Heart left ventricle (tissue), 16 donors: ENCODE measurements around the gene RTL10. TPM values are rescaled to one million over a fixed set of nuclear protein-coding genes. Genes with fewer than 3 reads are reported as not detected.

Experiments
- ATAC-seq, 4 donors: fragments of 200-7000 bp; cut with Tn5 transposase; one replicate each; pipeline ENCODE4 v1.9.1; 2020 to 2022; ENCODE audit warnings: moderate library complexity in 4 of 4, mild to moderate bottlenecking in 3 of 4, moderate number of reproducible peaks in 1 of 4
- DNase-seq, 5 donors: peaks; one replicate each; pipeline ENCODE4 v3.0.0-alpha.2; 2020
- H3K27ac ChIP-seq, 12 donors: fragments of 200-600 bp; sonication (generic) in 4 of 12; one replicate each; pipeline versions ENCODE4 v1.5.0 to v1.8.0; 2016 to 2022; ENCODE audit warnings: mild to moderate bottlenecking in 2 of 12
- H3K27me3 ChIP-seq, 9 donors: fragments of 200-600 bp; sonication (generic) in 2 of 9; one replicate each; pipeline versions ENCODE4 v1.5.1 to v1.8.0; 2016 to 2022; ENCODE audit warnings: mild to moderate bottlenecking in 3 of 9
- H3K36me3 ChIP-seq, 9 donors: fragments of 200-600 bp; sonication (generic) in 2 of 9; one replicate each; pipeline versions ENCODE4 v1.5.0 to v1.8.0; 2018 to 2022; ENCODE audit warnings: mild to moderate bottlenecking in 2 of 9
- H3K4me1 ChIP-seq, 12 donors: fragments of 200-600 bp; sonication (generic) in 4 of 12; one replicate each; pipeline versions ENCODE4 v1.5.0 to v1.8.0; 2016 to 2022; ENCODE audit warnings: mild to moderate bottlenecking in 3 of 12
- H3K4me3 ChIP-seq, 12 donors: fragments of 200-600 bp; sonication (generic) in 4 of 12; one replicate each; pipeline versions ENCODE4 v1.5.0 to v1.8.0; 2017 to 2022; ENCODE audit warnings: mild to moderate bottlenecking in 9 of 12, moderate library complexity in 4 of 12
- H3K9me3 ChIP-seq, 12 donors: fragments of 200-600 bp; sonication (generic) in 4 of 12; one replicate each; pipeline versions ENCODE4 v1.5.0 to v1.8.0; 2016 to 2022; ENCODE audit warnings: mild to moderate bottlenecking in 1 of 12
- POLR2A ChIP-seq, 2 donors: fragments of 450-650 bp; IDR thresholded peaks; one replicate each; pipeline ENCODE4 v1.6.1; 2017; ENCODE audit warnings: antibody characterized with exemption in 2 of 2, mild to moderate bottlenecking in 2 of 2, moderate library complexity in 2 of 2
- WGBS, 4 donors: extraction: QIAGEN DNeasy Blood & Tissue Kit in 2 of 4; methylation state at CpG; one replicate each; pipeline versions ENCODE4 v1.1.5 to v1.1.7; 2013 to 2018; 5-methylcytosine and 5-hydroxymethylcytosine counted together
- intact Hi-C, 10 donors: fragments of 100-400 bp; cut with DNase I; formaldehyde crosslinking; loops; one replicate each; pipeline versions ENCODE4 v1.11.1 to v1.14.2; 2022
- polyA plus RNA-seq, 2 donors: library from polyadenylated mRNA; stranded (reverse); fragments of 200-250 nt; gene quantifications; one replicate each; pipeline ENCODE4 v1.2.3, GENCODE V29; 2013
- total RNA-seq, 9 donors: library from RNA; depleted of rRNA in 2 of 9; stranded (reverse); fragments of >200 nt in 2 of 9; fragmentation: NEBNext Ultra II Directional in 3 of 9; extraction: Animal tissue kit (Norgen Biotek cat#: 25700) in 3 of 9; gene quantifications; one replicate each; pipeline versions ENCODE4 v1.1.0 to v1.2.4, GENCODE V29; 2016 to 2023
- TF ChIP-seq, protein P1 (sequence below), 12 donors: fragments of 200-600 bp; sonication (generic) in 4 of 12; IDR thresholded peaks; one replicate each; pipeline versions ENCODE4 v1.5.0 to v1.8.0; 2018 to 2022; ENCODE audit warnings: antibody characterized with exemption in 12 of 12, mild to moderate bottlenecking in 5 of 12
- donor health status: ischemic (EF 13 %, LVEDD 7.1; RV severe dilation, severe dysfunction).
- donor health status: healthy with polysubstance abuse.
- donor health status: DM: no; HTN: yes; CAD: no.
- donor health status: DM: no; HTN: no; CAD: no.
- donor health status: ischemic (EF 25% LVEDD 6.9; RV normal size, moderate dysfunction).
- donor health status: ischemic (EF 25% LVEDD 5.7; RV mildly dilated, moderate dysfunction).
- donor health status: healthy.
- donor health status: DM: yes; HTN: yes; CAD: no.
- donor health status: ischemic (EF 35%, LVEDD 5.7; RV mildly dilated, moderate dysfunction).
- donor health status: nonischemic (EF 11% LVEDD 7.7; RV severe dilation, severe dysfunction).
- donor health status: DM: yes; HTN: yes; CAD: no.
- donor health status: PGD.
- donor health status: ischemic (EF 29% LVEDD 5.4; RV normal size, mild dysfunction).
- donor health status: nonischemic (EF 23%, LVEDD 6.1; RV moderate dilation, normal function).

Gene RTL10
- total and polyA plus RNA-seq, 11 donors = 4.6 to 11.6 (median 7.5) TPM

DNA sequence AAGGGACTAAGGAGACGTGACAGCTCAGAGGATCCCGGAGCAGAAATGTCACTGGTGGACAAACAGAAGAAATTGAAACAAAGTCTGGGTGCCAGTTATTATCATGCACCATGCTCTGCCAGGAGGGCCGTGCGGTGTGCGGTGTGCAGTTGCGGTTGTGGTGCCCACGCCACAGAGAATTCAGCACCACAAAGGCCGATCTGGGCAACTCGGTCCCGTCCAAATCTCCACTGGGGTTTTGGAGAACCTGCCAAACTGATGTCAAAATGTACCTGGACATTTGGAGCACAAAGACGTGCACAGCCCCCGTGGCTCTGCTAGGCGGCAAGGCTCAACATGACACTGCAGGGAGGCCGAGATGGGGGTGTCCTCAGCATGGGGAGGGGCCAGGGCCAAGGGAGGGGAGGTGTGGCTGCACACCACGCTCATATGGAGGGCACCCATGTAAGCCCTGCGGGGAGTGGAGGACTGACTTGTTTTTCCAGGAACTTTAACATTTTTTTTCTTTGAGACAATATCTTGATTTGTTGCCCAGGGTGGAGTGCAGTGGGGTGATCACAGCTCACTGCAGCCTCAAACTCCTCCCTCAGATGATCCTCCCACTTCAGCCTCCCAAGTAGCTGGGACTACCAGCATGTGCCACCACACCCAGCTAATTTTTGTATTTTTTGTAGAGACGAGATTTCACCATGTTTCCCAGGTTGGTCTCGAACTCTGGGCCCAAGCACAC lies 39.4 kb downstream of the RTL10 start:
- no peak overlapping the region for H3K4me3 ChIP-seq
- peaks cover 0 to 5% (median 0%) of the 10 kb centered on the region in 12 donors for H3K4me1 ChIP-seq
- DNase-seq (no peak), ATAC-seq (no peak)
- WGBS, 4 donors = 90 to 94% (median 91%) methylated on average over 18 of the region's 18 CpGs
- no peak for TF ChIP-seq POLR2A (IDR thresholded peaks at IDR 0.05)
- TF ChIP-seq, protein P1, sequence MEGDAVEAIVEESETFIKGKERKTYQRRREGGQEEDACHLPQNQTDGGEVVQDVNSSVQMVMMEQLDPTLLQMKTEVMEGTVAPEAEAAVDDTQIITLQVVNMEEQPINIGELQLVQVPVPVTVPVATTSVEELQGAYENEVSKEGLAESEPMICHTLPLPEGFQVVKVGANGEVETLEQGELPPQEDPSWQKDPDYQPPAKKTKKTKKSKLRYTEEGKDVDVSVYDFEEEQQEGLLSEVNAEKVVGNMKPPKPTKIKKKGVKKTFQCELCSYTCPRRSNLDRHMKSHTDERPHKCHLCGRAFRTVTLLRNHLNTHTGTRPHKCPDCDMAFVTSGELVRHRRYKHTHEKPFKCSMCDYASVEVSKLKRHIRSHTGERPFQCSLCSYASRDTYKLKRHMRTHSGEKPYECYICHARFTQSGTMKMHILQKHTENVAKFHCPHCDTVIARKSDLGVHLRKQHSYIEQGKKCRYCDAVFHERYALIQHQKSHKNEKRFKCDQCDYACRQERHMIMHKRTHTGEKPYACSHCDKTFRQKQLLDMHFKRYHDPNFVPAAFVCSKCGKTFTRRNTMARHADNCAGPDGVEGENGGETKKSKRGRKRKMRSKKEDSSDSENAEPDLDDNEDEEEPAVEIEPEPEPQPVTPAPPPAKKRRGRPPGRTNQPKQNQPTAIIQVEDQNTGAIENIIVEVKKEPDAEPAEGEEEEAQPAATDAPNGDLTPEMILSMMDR (IDR thresholded peaks at IDR 0.05) = no peak
- no peaks in the 10 kb centered on the region for H3K36me3 ChIP-seq
- H3K27ac ChIP-seq = no peak overlapping the region
- H3K9me3 ChIP-seq = no peaks in the 10 kb centered on the region
- H3K27me3 ChIP-seq = no peaks in the 10 kb centered on the region
- intact Hi-C loops = no loop called here

DNA sequence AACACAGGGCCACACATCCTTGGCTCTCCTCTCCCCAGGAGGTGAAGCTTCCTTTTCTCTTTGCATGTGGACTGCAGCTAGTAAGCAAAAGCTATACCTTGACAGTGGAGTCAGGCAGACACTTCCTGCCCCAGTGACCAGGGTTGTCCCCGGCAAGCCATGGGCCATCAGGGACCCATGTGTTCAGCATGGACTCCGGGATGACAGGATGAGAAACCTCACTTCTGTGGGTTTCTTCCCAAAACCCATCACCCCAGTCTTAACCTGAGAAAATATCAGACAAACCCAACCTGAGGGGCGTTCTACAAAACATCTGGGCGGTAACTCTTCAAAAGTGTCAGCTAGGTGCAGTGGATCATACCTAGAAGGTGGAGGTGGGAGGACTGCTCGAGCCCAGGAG lies 40.2 kb downstream of the RTL10 start:
- 89 to 95% (median 93%) methylated on average over 4 to 5 of the region's 5 CpGs for WGBS, 4 donors
- TF ChIP-seq POLR2A (IDR thresholded peaks at IDR 0.05) = no peak
- TF ChIP-seq, protein P1 (IDR thresholded peaks at IDR 0.05) = no peak
- Histone ChIP-seq H3K36me3 (no peaks in the 10 kb centered on the region), H3K9me3 (no peaks in the 10 kb centered on the region), H3K27me3 (no peaks in the 10 kb centered on the region), H3K4me1 (peaks cover 0 to 5% (median 0%) of the 10 kb centered on the region in 12 donors), H3K27ac (no peak overlapping the region), H3K4me3 (no peak overlapping the region)
- ATAC-seq (no peak), DNase-seq (no peak)
- intact Hi-C loops = no loop called here

DNA sequence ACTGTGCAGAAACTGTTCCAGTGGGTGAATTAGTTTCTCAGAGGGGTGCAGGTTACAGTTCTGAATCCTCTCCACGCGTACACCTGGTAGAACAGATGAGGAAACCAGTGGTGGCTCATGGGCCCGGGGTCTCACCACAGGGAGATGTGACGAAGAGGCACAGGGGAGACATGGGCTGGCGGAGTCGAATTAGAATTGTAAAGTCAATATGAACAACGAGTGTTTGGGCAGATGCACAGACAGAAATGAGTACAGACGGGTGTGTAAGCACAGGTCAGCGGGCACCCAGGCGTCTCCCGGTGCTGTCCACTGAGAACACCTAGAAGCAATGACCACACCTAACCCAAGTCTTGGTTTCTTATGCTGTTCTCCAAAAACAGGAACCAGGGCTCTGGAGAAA lies 41.8 kb downstream of the RTL10 start:
- H3K9me3 ChIP-seq = no peaks in the 10 kb centered on the region
- intact Hi-C loops = no loop called here
- ATAC-seq (no peak), DNase-seq (no peak)
- WGBS, 4 donors = 93 to 98% (median 95%) methylated on average over 11 of the region's 11 CpGs
- no peaks in the 10 kb centered on the region for H3K36me3 ChIP-seq
- no peaks in the 10 kb centered on the region for H3K27me3 ChIP-seq
- H3K4me1 ChIP-seq = peaks cover 0 to 6% (median 0%) of the 10 kb centered on the region in 12 donors
- H3K27ac ChIP-seq = no peak overlapping the region
- TF ChIP-seq, protein P1 (IDR thresholded peaks at IDR 0.05) = no peak
- TF ChIP-seq POLR2A (IDR thresholded peaks at IDR 0.05) = no peak
- H3K4me3 ChIP-seq = no peak overlapping the region

DNA sequence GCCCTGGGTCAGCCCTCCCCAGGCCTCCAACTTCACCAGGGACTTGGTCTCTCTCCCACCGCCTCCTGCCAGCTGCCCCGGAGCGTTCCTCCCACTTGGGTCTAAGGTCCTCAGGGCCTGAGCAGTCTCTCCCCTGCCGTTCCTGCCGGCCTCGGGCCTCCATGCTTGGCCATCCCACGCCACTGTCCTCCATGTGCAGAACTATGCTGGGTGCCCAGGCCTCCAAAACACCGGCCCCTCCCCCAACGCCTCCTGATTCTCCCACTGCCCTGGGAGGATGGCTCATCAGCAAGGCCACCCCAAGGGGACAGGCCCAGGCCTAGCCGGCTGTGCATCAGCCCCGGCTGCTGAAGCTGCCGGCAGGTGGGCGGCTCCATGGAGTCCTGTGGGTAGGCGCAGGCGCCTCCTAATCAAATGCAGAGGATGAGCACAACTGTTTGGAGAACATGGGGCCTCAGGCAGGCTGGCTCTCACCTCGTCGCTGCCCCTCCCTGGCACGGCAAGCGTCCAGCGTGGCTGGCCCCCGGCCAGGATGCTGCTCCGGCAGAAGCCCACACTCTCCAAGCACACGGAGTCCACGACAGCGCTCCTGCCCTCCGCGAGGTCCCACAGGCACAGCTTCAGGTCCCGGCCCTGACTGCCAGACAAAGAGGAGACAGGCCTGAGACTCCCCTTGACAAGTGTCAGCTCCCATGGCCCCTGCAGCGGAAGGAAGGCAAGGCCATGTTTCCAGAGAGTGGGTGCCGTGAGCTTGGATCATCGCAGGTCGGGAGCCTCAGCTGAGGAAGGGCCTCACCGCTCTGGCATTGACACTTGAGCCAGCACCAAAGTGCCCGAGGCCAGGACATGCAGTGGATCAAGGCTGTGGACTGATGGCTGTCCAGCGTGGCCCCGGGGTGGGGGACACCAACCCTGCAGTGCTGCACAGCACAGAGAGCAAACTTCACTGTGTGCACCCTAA lies 42.6 kb downstream of the RTL10 start:
- intact Hi-C loops = no loop called here
- DNase-seq = peak in 1 of 5 donors; percentile 59

More for the DNA sequence above, 42.6 kb downstream of the RTL10 start:
- Histone ChIP-seq H3K4me3 (no peak overlapping the region), H3K4me1 (peaks cover 0 to 6% (median 0%) of the 10 kb centered on the region in 12 donors), H3K36me3 (no peaks in the 10 kb centered on the region), H3K27ac (no peak overlapping the region), H3K9me3 (no peaks in the 10 kb centered on the region), H3K27me3 (no peaks in the 10 kb centered on the region)
- TF ChIP-seq, protein P1 (IDR thresholded peaks at IDR 0.05) = no peak
- TF ChIP-seq POLR2A (IDR thresholded peaks at IDR 0.05) = no peak
- 78 to 85% (median 82%) methylated on average over 27 to 36 of the region's 36 CpGs for WGBS, 4 donors
- ATAC-seq = peak in 3 of 4 donors; percentile 14 to 31 (median 26)
